GM23248 (cell line): Measurements from ENCODE around the gene MYO9A. TPM values are rescaled to one million over a fixed set of nuclear protein-coding genes. Genes with fewer than 3 reads are reported as not detected.

Experiments
- DNase-seq: peaks from one replicate; pipeline ENCODE4 v3.0.0-alpha.2; 2015
- H2AFZ ChIP-seq: fragments of 200-600 bp; sonication (generic); 2 replicates; pipeline ENCODE4 v1.6.1; 2016; ENCODE audit warnings: antibody characterized with exemption
- H3F3A ChIP-seq: fragments of 200-600 bp; sonication (generic); 2 replicates; pipeline ENCODE4 v1.6.1; 2016; ENCODE audit warnings: mild to moderate bottlenecking, antibody characterized with exemption, mixed run types; ENCODE audit not compliant: insufficient read depth
- H3K27ac ChIP-seq: fragments of 200-600 bp; sonication (generic); 2 replicates; pipeline ENCODE4 v1.5.1; 2016; ENCODE audit warnings: mild to moderate bottlenecking
- H3K27me3 ChIP-seq: fragments of 200-600 bp; sonication (generic); replicated peaks from 2 replicates; pipeline ENCODE4 v1.6.1; 2016; ENCODE audit warnings: mild to moderate bottlenecking; ENCODE audit not compliant: insufficient read depth
- H3K36me3 ChIP-seq: fragments of 200-600 bp; sonication (generic); 2 replicates; pipeline ENCODE4 v1.6.1; 2016; ENCODE audit warnings: low read depth, mild to moderate bottlenecking
- H3K4me1 ChIP-seq: fragments of 200-600 bp; sonication (generic); 2 replicates; pipeline ENCODE4 v1.6.1; 2016; ENCODE audit warnings: mild to moderate bottlenecking; ENCODE audit not compliant: insufficient read depth
- H3K4me2 ChIP-seq: fragments of 200-600 bp; sonication (generic); one replicate; pipeline ENCODE4 v1.6.1; 2016; ENCODE audit warnings: mild to moderate bottlenecking; ENCODE audit not compliant: unreplicated experiment
- H3K4me3 ChIP-seq: fragments of 200-600 bp; sonication (generic); 2 replicates; pipeline ENCODE4 v1.5.1; 2016; ENCODE audit warnings: mild to moderate bottlenecking
- H3K79me2 ChIP-seq: fragments of 200-600 bp; sonication (generic); 2 replicates; pipeline ENCODE4 v1.6.1; 2016; ENCODE audit warnings: mild to moderate bottlenecking; ENCODE audit not compliant: insufficient read depth
- H3K9ac ChIP-seq: fragments of 200-600 bp; sonication (generic); 2 replicates; pipeline ENCODE4 v1.6.1; 2016; ENCODE audit warnings: mild to moderate bottlenecking
- H3K9me2 ChIP-seq: fragments of 200-600 bp; sonication (generic); 2 replicates; pipeline ENCODE4 v1.6.1; 2016; ENCODE audit warnings: mixed run types, mild to moderate bottlenecking, moderate library complexity; ENCODE audit not compliant: insufficient read depth
- H3K9me3 ChIP-seq: fragments of 200-600 bp; sonication (generic); one replicate; pipeline ENCODE4 v1.6.1; 2017; ENCODE audit warnings: low read depth
- H4K20me1 ChIP-seq: fragments of 200-600 bp; sonication (generic); 2 replicates; pipeline ENCODE4 v1.6.0; 2016; ENCODE audit not compliant: insufficient read depth
- EZH2 ChIP-seq: fragments of 200-600 bp; sonication (generic); IDR thresholded peaks from 2 replicates; pipeline ENCODE4 v1.6.1; 2018; ENCODE audit warnings: antibody characterized with exemption, mild to moderate bottlenecking; ENCODE audit not compliant: insufficient read depth, poor library complexity, severe bottlenecking
- EZH2phosphoT487 ChIP-seq: fragments of 200-600 bp; sonication (generic); IDR thresholded peaks from 2 replicates; pipeline ENCODE4 v1.6.1; 2018; ENCODE audit warnings: antibody characterized with exemption, moderate library complexity, mild to moderate bottlenecking, low read depth; ENCODE audit not compliant: insufficient read depth
- whole genome bisulfite sequencing, 2 experiments: methylation state at CpG; one replicate each; pipeline ENCODE4 v1.1.6; 2015 to 2017; ENCODE audit warnings: low lambda C conversion rate in 2 of 2, low coverage in 1 of 2; ENCODE audit errors: missing lambda C conversion rate in 2 of 2; 5-methylcytosine and 5-hydroxymethylcytosine counted together
- in situ Hi-C: fragments of 300-500 bp; cut with MboI; formaldehyde crosslinking; loops from 2 replicates; pipeline ENCODE4 v1.15.0; 2020
- polyA plus RNA-seq: library from polyadenylated mRNA; unstranded; fragments of >200 nt; fragmentation: Nextera tagmentation; extraction: Ambion mirVana; gene quantifications from 2 replicates; pipeline ENCODE4 v1.2.1, GENCODE V29; 2016
- total RNA-seq: library from RNA; depleted of rRNA; stranded (reverse); fragments of >200 nt; shearing (Covaris generic); gene quantifications from 2 replicates; pipeline ENCODE4 v1.2.3, GENCODE V29; 2014

MYO9A gene
- total and polyA plus RNA-seq, 2 experiments from 2014 or later = 10.6 to 20.4 TPM

DNA sequence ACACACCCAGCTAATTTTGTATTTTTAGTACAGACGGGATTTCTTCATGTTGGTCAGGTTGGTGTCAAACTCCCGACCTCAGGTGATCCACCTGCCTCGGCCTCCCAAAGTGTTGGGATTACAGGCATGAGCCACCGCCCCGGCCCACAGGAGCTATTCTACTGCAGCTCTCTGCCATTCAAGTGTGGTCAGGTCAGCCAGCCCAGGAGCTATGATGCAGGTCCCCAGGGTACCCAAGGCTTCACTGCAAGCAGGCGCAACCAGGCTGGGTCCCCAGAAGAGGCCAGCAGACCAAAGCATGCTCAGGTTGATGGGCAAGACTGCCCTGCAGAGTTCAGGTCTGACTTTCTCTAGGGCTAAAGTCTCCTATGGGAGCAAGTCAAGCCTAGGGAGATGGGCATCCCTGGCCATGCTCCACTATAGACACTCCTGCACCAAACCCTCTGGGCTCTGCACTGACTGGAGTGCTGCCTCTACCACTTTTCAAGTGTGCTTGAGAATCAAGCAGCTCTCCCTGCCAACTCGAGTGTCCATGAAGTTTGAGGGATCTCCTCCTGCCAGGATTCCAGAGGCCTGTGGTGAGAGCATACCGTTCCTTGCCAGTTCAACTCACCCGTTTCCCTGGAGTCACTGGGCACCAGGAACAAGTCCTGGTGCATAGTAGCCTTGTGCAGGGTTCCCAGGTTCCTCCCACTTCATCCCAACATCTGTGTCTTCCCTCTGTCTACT, 30.9 kb downstream of the MYO9A start:
- in situ Hi-C loops = no loop called here
- Histone ChIP-seq H3K9me3 (no peaks in the 10 kb centered on the region), H4K20me1 (0 out of 2 replicates have a peak, but pooled peaks cover 7% of the 10 kb centered on the region), H3K79me2 (peaks cover 68% of the 10 kb centered on the region), H3K36me3 (no peaks in the 10 kb centered on the region), H3K4me1 (no peaks in the 10 kb centered on the region), H3F3A (no peaks in the 10 kb centered on the region), H3K9ac (no peak overlapping the region), H2AFZ (no peak overlapping the region), H3K27ac (no peak overlapping the region), H3K9me2 (peaks cover 7% of the 10 kb centered on the region; the same call in 1 of the 2 replicates), H3K4me3 (no peak overlapping the region), H3K27me3 (no peaks in the 10 kb centered on the region), H3K4me2 (no peak overlapping the region)
- 90 to 93% methylated on average over 9 of the region's 9 CpGs for WGBS, 2 experiments
- no peak for DNase-seq
- TF ChIP-seq EZH2phosphoT487 = no peak
- no peak for TF ChIP-seq EZH2

DNA sequence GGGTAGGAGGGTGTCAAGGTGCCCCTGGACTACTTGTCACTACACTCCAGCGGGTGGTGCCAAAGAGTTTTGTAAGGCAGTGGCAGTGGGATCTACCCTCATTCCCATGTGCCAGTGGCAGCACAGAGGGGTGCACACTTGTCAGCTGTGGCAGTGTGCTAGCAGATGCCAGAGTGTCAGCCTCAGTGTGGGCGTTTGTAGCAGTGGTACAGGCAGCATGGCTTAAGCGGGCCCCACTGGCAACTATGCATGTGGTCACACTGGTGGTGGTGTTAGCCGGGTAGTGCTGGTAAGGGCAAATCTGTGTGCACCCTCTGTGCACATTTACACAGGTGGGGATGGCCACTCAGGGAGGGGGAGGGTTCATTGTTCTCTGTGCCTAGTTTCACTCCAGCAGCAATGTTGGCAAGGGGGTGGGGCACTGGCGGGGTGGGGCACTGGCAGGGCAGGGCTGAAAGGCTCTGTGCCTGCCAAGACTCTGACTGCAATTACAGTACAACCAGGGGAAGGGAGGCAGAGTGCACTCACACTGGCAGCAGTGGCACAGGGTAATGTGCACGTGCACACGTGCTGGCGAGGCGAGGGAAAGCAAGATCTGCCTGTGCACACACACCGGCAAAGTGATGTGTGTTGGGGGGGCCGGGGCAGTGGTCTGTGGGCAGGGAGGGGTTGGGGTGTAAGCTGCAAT, 31.8 kb downstream of the MYO9A start:
- Histone ChIP-seq H4K20me1 (0 out of 2 replicates have a peak, but pooled peaks cover 7% of the 10 kb centered on the region), H3K4me2 (no peak overlapping the region), H3K4me1 (no peaks in the 10 kb centered on the region), H3K4me3 (no peak overlapping the region), H3F3A (no peaks in the 10 kb centered on the region), H3K27ac (no peak overlapping the region), H3K9ac (no peak overlapping the region), H3K9me2 (peaks cover 7% of the 10 kb centered on the region; the same call in 1 of the 2 replicates), H2AFZ (no peak overlapping the region), H3K9me3 (no peaks in the 10 kb centered on the region), H3K79me2 (peaks cover 60% of the 10 kb centered on the region), H3K36me3 (no peaks in the 10 kb centered on the region), H3K27me3 (no peaks in the 10 kb centered on the region)
- TF ChIP-seq EZH2 (no peak), EZH2phosphoT487 (no peak)
- WGBS, 2 experiments = 92 to 96% methylated on average over 9 to 11 of the region's 11 CpGs
- in situ Hi-C loops = no loop called here
- DNase-seq = no peak

DNA sequence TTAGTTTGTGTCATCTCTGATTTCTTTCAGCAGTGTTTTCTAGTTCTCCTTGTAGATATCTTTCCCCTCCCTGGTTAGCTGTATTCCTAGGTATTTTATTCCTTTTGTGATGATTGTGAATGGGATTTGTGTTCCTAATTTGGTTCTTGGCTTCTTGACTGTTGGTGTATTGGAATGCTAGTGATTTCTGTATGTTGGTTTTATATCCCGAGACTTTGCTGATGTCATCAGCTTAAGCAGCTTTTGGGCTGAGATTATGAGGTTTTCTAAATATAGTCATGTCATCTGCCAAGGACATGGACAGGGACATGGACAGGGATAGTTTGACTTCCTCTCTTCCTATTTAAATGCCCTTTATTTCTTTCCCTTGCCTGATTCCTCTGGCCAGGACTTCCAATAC, 35.8 kb downstream of the MYO9A start:
- Histone ChIP-seq H3K27ac (no peak overlapping the region), H3K36me3 (no peaks in the 10 kb centered on the region), H3K9me3 (no peaks in the 10 kb centered on the region), H3K4me1 (no peaks in the 10 kb centered on the region), H3K27me3 (no peaks in the 10 kb centered on the region), H3K79me2 (peaks cover 49% of the 10 kb centered on the region), H3K4me2 (no peak overlapping the region), H2AFZ (no peak overlapping the region), H3K4me3 (no peak overlapping the region), H3K9ac (no peak overlapping the region), H3K9me2 (peaks cover 7% of the 10 kb centered on the region; the same call in 1 of the 2 replicates), H3F3A (no peaks in the 10 kb centered on the region), H4K20me1 (no peaks in the 10 kb centered on the region)
- DNase-seq = no peak
- TF ChIP-seq EZH2 (no peak), EZH2phosphoT487 (no peak)
- WGBS, 2 experiments = 100% methylated on average over 1 of the region's 1 CpG
- in situ Hi-C loops = no loop called here

DNA sequence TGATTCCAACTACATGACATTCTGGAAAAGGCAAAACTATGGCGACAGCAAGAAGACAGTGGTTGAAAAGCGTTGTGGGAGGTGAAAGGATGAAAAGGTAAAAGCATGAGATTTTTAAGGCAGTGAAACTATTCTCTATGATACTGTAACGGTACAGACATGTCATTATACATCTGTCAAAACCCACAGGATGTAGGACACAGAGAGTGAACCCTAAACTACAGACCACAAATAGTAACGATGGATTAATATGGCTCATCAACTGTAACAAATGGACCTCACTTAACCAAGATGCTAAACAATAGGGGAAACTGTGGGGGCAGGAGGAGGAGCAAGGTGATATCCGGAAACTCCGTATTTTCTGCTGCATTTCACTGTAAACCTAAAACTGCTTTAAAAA, 39.1 kb downstream of the MYO9A start:
- Histone ChIP-seq H3K4me3 (no peak overlapping the region), H3K4me1 (no peaks in the 10 kb centered on the region; the same call in 1 of the 2 replicates), H3F3A (peaks cover 5% of the 10 kb centered on the region; the same call in 1 of the 2 replicates), H3K9ac (no peak overlapping the region), H3K27ac (no peak overlapping the region), H3K36me3 (no peaks in the 10 kb centered on the region), H3K27me3 (no peaks in the 10 kb centered on the region), H3K9me2 (peaks cover 7% of the 10 kb centered on the region; the same call in 1 of the 2 replicates), H3K4me2 (no peak overlapping the region), H2AFZ (no peak overlapping the region), H3K79me2 (peaks cover 67% of the 10 kb centered on the region), H3K9me3 (no peaks in the 10 kb centered on the region), H4K20me1 (no peaks in the 10 kb centered on the region; the same call in 1 of the 2 replicates)
- DNase-seq = no peak
- in situ Hi-C loops = no loop called here
- WGBS, 2 experiments = 95 to 99% methylated on average over 6 of the region's 6 CpGs
- TF ChIP-seq EZH2 (no peak), EZH2phosphoT487 (no peak)
